HEK293T (cell line): ENCODE data around the gene PHACTR3.

Experiments
- CTCF ChIA-PET: fragments of 350-600 bp; formaldehyde crosslinking; extraction: SDS; loops from one replicate; lab custom pipeline; 2021; ENCODE audit warnings: antibody characterized with exemption, inconsistent platforms; lab: Yijun Ruan, JAX
- POLR2A ChIA-PET: fragments of 350-600 bp; formaldehyde crosslinking; extraction: SDS; loops from one replicate; lab custom pipeline; 2020; ENCODE audit warnings: antibody characterized with exemption, inconsistent platforms; lab: Yijun Ruan, JAX
- DNase-seq: peaks from one replicate; pipeline ENCODE4 v3.0.0; 2012; ENCODE audit warnings: mixed read lengths; ENCODE audit errors: extremely low spot score
- ARNT ChIP-seq: fragments of 450-650 bp; IDR thresholded peaks from 2 replicates; pipeline ENCODE4 v1.6.1; 2017; ENCODE audit warnings: mild to moderate bottlenecking
- BHLHE40 ChIP-seq: fragments of 450-650 bp; IDR thresholded peaks from 2 replicates; pipeline ENCODE4 v1.6.1; 2016; ENCODE audit warnings: mild to moderate bottlenecking, moderate library complexity, borderline replicate concordance
- CTBP1 ChIP-seq: fragments of 450-650 bp; IDR thresholded peaks from 2 replicates; pipeline ENCODE4 v1.6.1; 2016; ENCODE audit warnings: borderline replicate concordance
- ELF4 ChIP-seq: fragments of 450-650 bp; IDR thresholded peaks from 2 replicates; pipeline ENCODE4 v1.6.1; 2017; ENCODE audit warnings: antibody characterized with exemption
- FOXA1 ChIP-seq: fragments of 450-650 bp; IDR thresholded peaks from 2 replicates; pipeline ENCODE4 v1.6.1; 2016; ENCODE audit warnings: mild to moderate bottlenecking
- FOXK2 ChIP-seq: fragments of 450-650 bp; IDR thresholded peaks from 2 replicates; pipeline ENCODE4 v1.6.1; 2016; ENCODE audit warnings: mild to moderate bottlenecking
- FOXM1 ChIP-seq: fragments of 450-650 bp; IDR thresholded peaks from 2 replicates; pipeline ENCODE4 v1.6.1; 2017; ENCODE audit warnings: mild to moderate bottlenecking, borderline replicate concordance
- HDGF ChIP-seq: fragments of 450-650 bp; IDR thresholded peaks from 2 replicates; pipeline ENCODE4 v1.6.1; 2017; ENCODE audit warnings: antibody characterized with exemption, borderline replicate concordance
- L3MBTL2 ChIP-seq: fragments of 450-650 bp; conservative IDR thresholded peaks from 2 replicates; pipeline ENCODE4 v1.6.1; 2016; ENCODE audit warnings: mild to moderate bottlenecking
- LEF1 ChIP-seq: fragments of 450-650 bp; IDR thresholded peaks from 2 replicates; pipeline ENCODE4 v1.6.1; 2017; ENCODE audit warnings: mild to moderate bottlenecking, borderline replicate concordance
- NFRKB ChIP-seq: fragments of 450-650 bp; IDR thresholded peaks from 2 replicates; pipeline ENCODE4 v1.6.1; 2016; ENCODE audit warnings: mild to moderate bottlenecking, moderate library complexity
- SP1 ChIP-seq: fragments of 450-650 bp; IDR thresholded peaks from 2 replicates; pipeline ENCODE4 v1.6.1; 2017
- SUZ12 ChIP-seq: fragments of 450-650 bp; IDR thresholded peaks from 2 replicates; pipeline ENCODE4 v1.6.1; 2016; ENCODE audit warnings: mild to moderate bottlenecking
- TARDBP ChIP-seq: fragments of 450-650 bp; IDR thresholded peaks from 2 replicates; pipeline ENCODE4 v1.6.1; 2016
- ZNF384 ChIP-seq: fragments of 450-650 bp; IDR thresholded peaks from 2 replicates; pipeline ENCODE4 v1.6.1; 2016
- TF ChIP-seq, protein P1 (sequence below): fragments of 450-650 bp; IDR thresholded peaks from 2 replicates; pipeline ENCODE4 v1.6.1; 2016

PHACTR3 gene

DNA sequence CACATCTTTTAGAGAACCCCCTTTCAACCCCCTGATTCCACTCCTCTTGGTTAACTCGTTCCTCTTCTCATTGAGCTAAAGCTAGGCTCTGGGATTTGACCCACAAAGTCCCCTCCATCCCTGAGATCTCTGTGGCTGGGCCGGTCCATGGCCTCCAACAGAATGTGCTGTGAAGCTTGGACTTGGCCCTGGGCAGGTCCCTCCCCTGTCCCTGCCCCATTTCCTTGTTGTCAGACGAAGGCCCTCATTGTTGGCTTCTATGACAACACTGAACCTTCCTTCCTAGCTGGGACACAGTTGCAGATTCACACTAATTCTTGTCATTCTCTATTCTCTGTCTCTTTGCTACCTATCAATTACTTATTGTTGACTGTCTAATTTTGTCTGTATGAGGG, 173.0 kb downstream of the PHACTR3 start:
- DNase-seq, result no peak
- CTCF ChIA-PET, result no interaction called here
- POLR2A ChIA-PET, result no interaction called here
- TF ChIP-seq FOXA1 (no peak), TARDBP (no peak), SUZ12 (no peak)

GRCh38 chr20:59777814-59778575, 173.7 kb downstream of the PHACTR3 start:
- ChIA-PET CTCF (no interaction called here), POLR2A (no interaction called here)
- DNase-seq, result no peak
- TF ChIP-seq ELF4, result no peak
- TF ChIP-seq SP1, result no peak
- TF ChIP-seq TARDBP, result no peak
- no peak for TF ChIP-seq FOXK2
- no peak for TF ChIP-seq HDGF
- TF ChIP-seq CTBP1, result no peak
- TF ChIP-seq ARNT, result no peak
- no peak for TF ChIP-seq L3MBTL2
- no peak for TF ChIP-seq BHLHE40
- TF ChIP-seq, protein P1, sequence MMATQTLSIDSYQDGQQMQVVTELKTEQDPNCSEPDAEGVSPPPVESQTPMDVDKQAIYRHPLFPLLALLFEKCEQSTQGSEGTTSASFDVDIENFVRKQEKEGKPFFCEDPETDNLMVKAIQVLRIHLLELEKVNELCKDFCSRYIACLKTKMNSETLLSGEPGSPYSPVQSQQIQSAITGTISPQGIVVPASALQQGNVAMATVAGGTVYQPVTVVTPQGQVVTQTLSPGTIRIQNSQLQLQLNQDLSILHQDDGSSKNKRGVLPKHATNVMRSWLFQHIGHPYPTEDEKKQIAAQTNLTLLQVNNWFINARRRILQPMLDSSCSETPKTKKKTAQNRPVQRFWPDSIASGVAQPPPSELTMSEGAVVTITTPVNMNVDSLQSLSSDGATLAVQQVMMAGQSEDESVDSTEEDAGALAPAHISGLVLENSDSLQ, result no peak
- TF ChIP-seq ZNF384, result no peak
- no peak for TF ChIP-seq LEF1
- no peak for TF ChIP-seq NFRKB
- no peak for TF ChIP-seq FOXM1
- TF ChIP-seq SUZ12, result no peak
- TF ChIP-seq FOXA1, result no peak

DNA sequence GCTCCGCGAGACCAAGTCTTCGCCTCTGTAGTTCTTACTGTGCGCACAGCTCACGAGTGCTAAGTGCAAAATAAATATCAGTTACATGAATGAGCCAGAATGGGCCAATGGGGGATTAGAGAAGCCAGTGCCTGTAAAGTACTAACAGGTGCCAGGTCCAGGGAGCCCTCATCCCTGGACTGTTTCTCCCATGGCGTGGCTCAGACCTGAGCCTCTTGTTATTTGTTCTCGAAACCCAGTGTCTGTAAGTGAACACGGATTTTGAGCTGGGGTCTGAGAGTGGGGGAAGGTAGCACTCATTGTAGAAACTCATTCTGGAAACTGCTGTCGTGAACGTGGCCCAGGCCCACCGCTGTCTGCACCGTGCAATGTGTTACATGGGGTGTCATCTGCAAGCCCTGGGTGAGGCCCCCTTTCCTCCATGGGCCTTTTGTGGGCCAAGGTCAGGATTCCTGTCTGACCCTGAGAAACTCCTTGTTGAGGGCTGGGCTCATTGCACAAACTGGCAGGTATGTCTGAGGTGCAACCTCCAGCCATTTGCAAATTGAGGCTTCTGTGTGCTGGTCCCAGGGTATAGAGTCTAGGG, 174.4 kb downstream of the PHACTR3 start:
- POLR2A ChIA-PET, result no interaction called here
- CTCF ChIA-PET, result no interaction called here
- TF ChIP-seq ZNF384, result no peak
- TF ChIP-seq FOXA1, result no peak
- no peak for TF ChIP-seq SUZ12
- no peak for TF ChIP-seq LEF1
- no peak for TF ChIP-seq FOXK2
- TF ChIP-seq TARDBP, result no peak
- no peak for DNase-seq

DNA sequence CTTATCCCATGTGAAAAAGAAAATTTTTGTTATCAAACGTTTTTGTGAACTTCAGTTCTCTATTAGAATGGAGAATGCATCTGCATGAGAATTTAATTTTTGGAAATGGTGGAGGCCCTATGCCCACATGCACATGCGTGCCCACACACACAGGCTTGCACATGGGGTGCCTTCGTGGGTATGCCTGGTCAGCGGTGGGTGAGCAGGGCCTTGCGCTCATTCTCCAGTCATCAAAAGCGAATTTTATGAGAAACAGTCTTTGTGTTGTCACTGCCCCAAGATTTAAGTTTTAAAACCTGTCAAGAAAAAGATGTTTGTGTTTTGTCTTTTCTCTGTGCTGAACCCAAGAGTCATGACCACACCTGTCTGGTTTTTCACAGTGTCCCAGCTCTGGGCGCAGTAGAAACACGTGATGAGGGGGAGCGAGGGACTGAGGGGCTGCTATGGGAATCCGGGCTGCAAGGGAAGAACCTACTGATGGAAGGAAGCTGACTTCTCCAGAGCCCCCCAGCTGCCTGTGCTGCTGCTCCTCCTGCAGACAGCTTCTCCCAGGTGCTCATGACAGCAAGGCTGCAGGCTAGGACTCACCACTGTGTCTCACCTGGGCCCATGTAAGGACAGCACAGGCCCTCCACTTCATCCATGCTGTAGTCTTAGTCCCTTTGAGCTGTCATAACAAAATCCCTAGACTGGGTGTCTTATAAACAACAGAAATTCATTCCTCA, 175.5 kb downstream of the PHACTR3 start:
- TF ChIP-seq FOXM1 (no peak), ZNF384 (no peak), SUZ12 (no peak), BHLHE40 (no peak), LEF1 (no peak), SP1 (no peak), FOXK2 (no peak), CTBP1 (no peak), FOXA1 (no peak), NFRKB (no peak), ELF4 (no peak), L3MBTL2 (no peak), ARNT (no peak), HDGF (no peak), TARDBP (no peak)
- TF ChIP-seq, protein P1, result no peak
- ChIA-PET POLR2A (no interaction called here), CTCF (no interaction called here)
- no peak for DNase-seq

GRCh38 chr20:59780494-59781185, 176.3 kb downstream of the PHACTR3 start:
- DNase-seq, result no peak
- POLR2A ChIA-PET, result no interaction called here
- CTCF ChIA-PET, result interaction anchor here (0.7 kb wide), 1 partner anchor 154 kb away, joined by 3 read pairs; no protein-coding TSS in a partner anchor
- TF ChIP-seq SUZ12, result no peak
- TF ChIP-seq HDGF, result no peak
- no peak for TF ChIP-seq CTBP1
- TF ChIP-seq, protein P1, result no peak
- TF ChIP-seq SP1, result no peak
- no peak for TF ChIP-seq NFRKB
- TF ChIP-seq ELF4, result no peak
- TF ChIP-seq TARDBP, result no peak
- no peak for TF ChIP-seq FOXM1
- no peak for TF ChIP-seq L3MBTL2
- no peak for TF ChIP-seq LEF1
- no peak for TF ChIP-seq BHLHE40
